Stimulated activated effector memory CD8-positive, alpha-beta T cell treated with anti-CD3 and anti-CD28 coated beads, Interleukin-12 subunit alpha, Interleukin-12 subunit beta, amount 100 ng/mL, for 72 hours (primary cell): ENCODE results near the gene SLC35F1.

ENCODE experiments used
- ATAC-seq: fragments of 150-1000 bp; cut with Tn5 transposase; 2 replicates; pipeline ENCODE4 v1.10.0; 2021
- DNase-seq, 2 donors: peaks; one replicate each; pipeline ENCODE4 v3.0.0; 2021 to 2022; ENCODE audit warnings: low spot score in 2 of 2
- H3K27ac Mint-ChIP-seq: one replicate; pipeline ENCODE4 v1.8.0; 2022; ENCODE audit warnings: mild to moderate bottlenecking, mixed read lengths
- H3K36me3 Mint-ChIP-seq: one replicate; pipeline ENCODE4 v1.8.0; 2022; ENCODE audit warnings: mild to moderate bottlenecking, mixed read lengths
- H3K4me1 Mint-ChIP-seq: one replicate; pipeline ENCODE4 v1.8.0; 2022; ENCODE audit warnings: mixed read lengths
- H3K4me3 Mint-ChIP-seq: one replicate; pipeline ENCODE4 v1.8.0; 2022; ENCODE audit warnings: mild to moderate bottlenecking, mixed read lengths
- H3K9me3 Mint-ChIP-seq: one replicate; pipeline ENCODE4 v1.8.0; 2022; ENCODE audit warnings: mixed read lengths

Gene SLC35F1

DNA sequence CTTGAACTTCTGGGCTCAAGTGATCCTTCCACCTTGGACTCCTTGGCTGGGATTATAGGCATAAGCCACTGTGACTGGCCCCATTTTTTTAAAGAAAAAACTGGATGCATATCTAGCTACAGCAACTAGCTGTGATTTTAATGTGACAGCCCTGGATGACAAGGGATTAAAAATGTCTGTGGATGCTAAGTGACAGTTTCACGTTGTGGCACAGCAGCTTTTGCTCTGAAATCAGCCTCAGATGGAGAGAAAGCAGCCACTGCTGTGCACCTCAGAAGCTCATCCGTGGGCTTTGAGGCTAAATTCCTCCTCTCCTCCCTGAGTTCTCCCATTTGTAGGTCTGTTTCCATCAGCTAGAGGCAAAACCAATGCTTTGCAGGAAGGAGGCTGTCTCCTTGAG, 195.3 kb downstream of the SLC35F1 start:
- no peaks in the 10 kb centered on the region for H3K36me3 Mint-ChIP-seq
- H3K4me1 Mint-ChIP-seq, result no peaks in the 10 kb centered on the region
- no peak overlapping the region for H3K4me3 Mint-ChIP-seq
- ATAC-seq (no peak), DNase-seq (no peak)
- H3K27ac Mint-ChIP-seq, result no peak overlapping the region
- no peaks in the 10 kb centered on the region for H3K9me3 Mint-ChIP-seq

DNA sequence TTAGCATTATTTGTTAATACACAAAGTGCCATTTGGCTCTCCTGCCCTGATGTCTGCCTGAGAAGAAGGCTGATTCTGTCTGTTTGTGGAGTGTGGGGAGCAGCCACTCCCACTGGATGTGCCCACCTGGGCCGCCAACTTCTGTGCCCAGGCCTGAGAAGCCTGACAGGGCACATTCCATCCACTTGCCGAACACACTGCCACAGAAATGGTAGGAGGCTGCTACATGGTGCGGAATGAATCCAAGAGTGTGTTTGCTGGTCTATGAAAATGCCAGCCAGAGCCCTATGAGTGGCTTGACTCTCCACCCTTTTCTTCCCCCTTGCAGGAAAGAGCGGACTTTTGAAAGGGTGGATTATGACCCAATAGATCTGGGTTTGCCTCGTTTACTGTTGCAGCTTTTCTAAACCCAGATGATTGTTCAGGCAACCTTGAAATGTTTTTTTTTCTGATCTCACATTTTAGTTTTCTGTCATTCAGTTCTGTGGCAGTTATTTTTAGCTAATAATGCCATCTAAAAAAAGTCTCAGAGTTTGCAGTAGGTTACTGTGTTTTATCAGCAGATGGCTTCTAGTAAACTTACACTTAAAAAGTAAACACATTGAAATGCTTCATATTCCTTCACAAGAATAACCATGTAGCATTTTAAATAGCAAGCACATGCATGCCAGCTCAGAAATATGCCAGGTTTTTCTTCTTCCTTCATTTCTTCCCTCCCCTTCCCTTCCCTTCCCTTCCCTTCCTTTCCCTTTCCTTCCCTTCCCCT, 196.5 kb downstream of the SLC35F1 start:
- ATAC-seq, result no peak
- Mint-ChIP-seq H3K27ac (no peak overlapping the region), H3K4me1 (no peaks in the 10 kb centered on the region), H3K36me3 (no peaks in the 10 kb centered on the region), H3K9me3 (no peaks in the 10 kb centered on the region), H3K4me3 (no peak overlapping the region)
- DNase-seq, result no peak

DNA sequence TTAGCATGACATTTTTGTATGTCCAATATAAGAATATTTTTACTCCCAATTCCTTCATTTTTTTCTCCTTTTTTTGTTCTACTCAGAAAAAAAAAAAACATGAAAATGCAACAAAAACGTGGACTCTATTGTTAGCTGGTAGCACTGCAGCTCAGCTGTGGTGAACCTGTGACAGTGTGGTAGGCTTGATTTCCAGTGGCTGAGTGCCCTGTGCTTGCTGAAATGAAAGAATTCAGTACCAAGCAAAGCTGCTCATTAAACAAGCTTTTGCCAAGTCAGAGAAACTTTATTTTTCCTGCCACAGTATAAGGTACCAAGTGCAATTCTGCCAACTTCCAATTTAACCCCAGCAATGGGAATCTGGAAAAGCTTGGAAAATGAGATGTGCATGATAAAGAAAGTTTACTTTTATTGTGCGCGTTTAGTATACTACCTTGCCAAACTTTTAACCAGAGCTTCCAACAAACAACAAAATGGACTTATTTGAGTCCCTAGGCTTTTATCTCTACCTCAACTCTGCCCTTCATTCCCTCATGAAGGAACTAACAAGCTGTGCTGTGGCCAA, 215.2 kb downstream of the SLC35F1 start:
- Mint-ChIP-seq H3K4me3 (no peak overlapping the region), H3K4me1 (no peaks in the 10 kb centered on the region), H3K36me3 (no peaks in the 10 kb centered on the region), H3K27ac (no peak overlapping the region), H3K9me3 (no peaks in the 10 kb centered on the region)
- ATAC-seq (no peak), DNase-seq (no peak)

DNA sequence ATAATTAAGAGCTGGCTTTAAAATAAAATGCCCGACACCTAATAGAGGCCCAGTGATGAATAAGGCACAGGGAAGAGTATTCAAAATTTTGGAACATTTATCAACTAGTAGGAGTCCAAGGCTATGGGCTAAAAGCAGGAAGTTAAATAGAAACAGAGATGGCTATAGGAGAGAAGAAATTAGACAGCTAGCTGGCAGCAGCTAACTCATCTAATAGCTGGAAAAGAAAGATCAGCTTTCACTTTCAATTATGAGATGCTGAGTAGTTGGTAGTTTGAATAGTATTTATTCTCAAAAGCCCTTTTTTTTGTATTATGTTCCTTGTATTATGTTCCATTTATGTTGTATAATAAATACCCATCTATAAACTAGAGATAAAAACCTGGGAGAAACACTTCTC, 215.7 kb downstream of the SLC35F1 start:
- H3K9me3 Mint-ChIP-seq, result no peaks in the 10 kb centered on the region
- DNase-seq, result no peak
- no peak for ATAC-seq
- H3K27ac Mint-ChIP-seq, result no peak overlapping the region
- no peaks in the 10 kb centered on the region for H3K4me1 Mint-ChIP-seq
- no peaks in the 10 kb centered on the region for H3K36me3 Mint-ChIP-seq
- no peak overlapping the region for H3K4me3 Mint-ChIP-seq

DNA sequence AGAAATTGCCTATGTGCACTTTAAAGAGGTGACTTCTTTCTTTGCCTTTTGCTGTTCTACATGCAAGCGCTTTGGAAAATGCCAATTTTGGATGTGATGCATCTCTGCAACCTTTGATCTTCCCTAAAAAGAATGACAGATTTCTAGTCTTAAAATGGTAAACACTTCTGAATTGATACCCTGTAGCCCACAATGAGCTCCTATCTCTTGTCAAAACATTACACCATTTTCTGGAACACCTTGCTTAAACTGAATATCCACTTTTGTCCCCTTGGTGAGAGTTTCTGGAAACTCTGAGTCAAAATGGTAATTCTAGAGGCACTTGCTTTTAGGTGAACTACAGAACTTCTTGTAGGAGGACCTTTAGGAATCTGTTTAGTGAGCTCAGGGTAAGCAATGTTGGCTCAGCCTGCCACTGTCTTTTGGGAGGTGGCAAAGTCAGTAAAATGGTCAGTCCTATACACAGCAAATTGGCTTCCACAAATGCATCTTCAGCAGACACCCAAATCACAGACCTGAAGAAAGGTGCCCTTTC, 216.5 kb downstream of the SLC35F1 start:
- Mint-ChIP-seq H3K4me1 (no peaks in the 10 kb centered on the region), H3K27ac (no peak overlapping the region), H3K9me3 (no peaks in the 10 kb centered on the region), H3K4me3 (no peak overlapping the region), H3K36me3 (no peaks in the 10 kb centered on the region)
- no peak for DNase-seq
- ATAC-seq, result no peak

DNA sequence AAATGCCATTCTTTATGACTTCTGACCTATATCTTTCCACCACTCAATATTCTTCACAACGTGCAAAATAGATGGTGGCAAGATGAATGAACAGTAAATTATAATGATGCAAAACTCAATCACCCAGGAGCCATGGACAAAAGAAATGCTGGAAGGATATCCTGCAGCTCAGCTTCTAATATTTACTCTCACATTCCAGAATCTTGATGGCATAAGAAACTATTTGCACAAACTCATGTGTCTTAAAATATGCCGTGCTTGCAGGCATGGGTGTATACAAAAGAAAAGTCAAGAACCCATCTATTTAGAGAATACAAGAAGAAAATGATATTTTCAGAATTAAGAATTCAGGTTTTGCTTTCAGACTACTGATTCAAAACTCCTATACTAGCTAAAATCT, 217.8 kb downstream of the SLC35F1 start:
- no peak overlapping the region for H3K27ac Mint-ChIP-seq
- H3K4me3 Mint-ChIP-seq, result no peak overlapping the region
- no peaks in the 10 kb centered on the region for H3K36me3 Mint-ChIP-seq
- H3K4me1 Mint-ChIP-seq, result no peaks in the 10 kb centered on the region
- no peaks in the 10 kb centered on the region for H3K9me3 Mint-ChIP-seq
- no peak for DNase-seq
- ATAC-seq, result no peak

DNA sequence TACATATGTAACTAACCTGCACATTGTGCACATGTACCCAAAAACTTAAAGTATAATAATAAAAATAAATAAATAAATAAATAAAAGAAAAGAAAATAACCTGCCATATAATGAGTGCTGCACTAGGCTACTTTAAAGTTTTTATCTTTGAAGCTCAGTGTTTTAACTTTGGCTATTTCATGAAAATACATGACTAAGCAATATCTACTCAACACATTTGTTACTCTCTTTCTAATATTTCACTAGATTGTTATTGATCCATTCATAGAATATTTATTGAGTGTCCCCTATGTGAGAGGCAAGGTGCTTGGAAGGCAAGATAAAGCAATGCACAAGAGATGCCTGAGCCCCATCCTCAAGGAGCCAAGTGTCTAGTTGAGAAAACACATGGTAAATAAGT, 221.7 kb downstream of the SLC35F1 start:
- Mint-ChIP-seq H3K36me3 (no peaks in the 10 kb centered on the region), H3K27ac (no peak overlapping the region), H3K4me1 (no peaks in the 10 kb centered on the region), H3K9me3 (no peaks in the 10 kb centered on the region), H3K4me3 (no peak overlapping the region)
- DNase-seq, result no peak
- no peak for ATAC-seq

DNA sequence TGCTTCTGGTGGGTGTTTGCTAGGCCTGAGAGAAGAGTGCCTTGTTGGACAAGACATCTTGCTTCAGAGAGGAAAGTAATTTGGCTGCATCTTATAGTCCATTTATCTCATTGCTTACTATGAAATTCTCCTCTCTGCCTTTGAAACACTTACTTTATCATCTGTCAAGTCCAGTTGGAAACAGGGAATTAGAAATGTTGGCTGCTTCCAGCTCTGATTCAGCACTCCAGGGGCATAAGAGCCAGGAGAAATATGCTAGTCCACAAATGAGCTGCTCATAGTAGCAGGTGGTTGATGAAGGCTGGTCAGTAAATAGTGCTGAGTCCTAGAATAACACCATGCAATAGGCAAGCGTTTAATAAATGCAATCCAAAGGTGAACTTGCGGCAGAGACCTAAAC, 227.1 kb downstream of the SLC35F1 start:
- no peaks in the 10 kb centered on the region for H3K4me1 Mint-ChIP-seq
- DNase-seq (no peak), ATAC-seq (no peak)
- H3K4me3 Mint-ChIP-seq, result no peak overlapping the region
- H3K36me3 Mint-ChIP-seq, result no peaks in the 10 kb centered on the region
- H3K9me3 Mint-ChIP-seq, result no peaks in the 10 kb centered on the region
- H3K27ac Mint-ChIP-seq, result no peak overlapping the region

DNA sequence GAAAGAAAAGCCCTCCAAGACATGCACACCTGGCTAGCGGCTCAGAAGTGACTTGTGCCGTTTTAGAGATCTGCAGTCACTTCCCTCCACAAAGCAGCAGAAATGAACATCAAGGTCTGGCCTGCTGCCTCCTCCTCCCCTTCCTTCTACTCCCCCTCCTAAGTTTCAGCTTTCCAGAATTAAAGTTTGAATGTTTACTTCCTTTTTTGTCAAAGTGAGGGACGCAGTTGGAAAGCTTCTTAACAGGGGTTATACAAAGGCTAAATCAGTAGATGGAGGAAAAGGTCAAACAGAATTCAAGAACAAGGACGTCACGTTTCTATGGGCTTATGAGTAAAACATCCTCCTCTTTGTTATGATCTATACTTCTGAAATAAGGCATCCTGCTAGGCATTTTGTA, 227.7 kb downstream of the SLC35F1 start:
- H3K36me3 Mint-ChIP-seq, result no peaks in the 10 kb centered on the region
- DNase-seq, result no peak
- no peaks in the 10 kb centered on the region for H3K9me3 Mint-ChIP-seq
- H3K4me3 Mint-ChIP-seq, result no peak overlapping the region
- no peaks in the 10 kb centered on the region for H3K4me1 Mint-ChIP-seq
- no peak overlapping the region for H3K27ac Mint-ChIP-seq
- ATAC-seq, result no peak

DNA sequence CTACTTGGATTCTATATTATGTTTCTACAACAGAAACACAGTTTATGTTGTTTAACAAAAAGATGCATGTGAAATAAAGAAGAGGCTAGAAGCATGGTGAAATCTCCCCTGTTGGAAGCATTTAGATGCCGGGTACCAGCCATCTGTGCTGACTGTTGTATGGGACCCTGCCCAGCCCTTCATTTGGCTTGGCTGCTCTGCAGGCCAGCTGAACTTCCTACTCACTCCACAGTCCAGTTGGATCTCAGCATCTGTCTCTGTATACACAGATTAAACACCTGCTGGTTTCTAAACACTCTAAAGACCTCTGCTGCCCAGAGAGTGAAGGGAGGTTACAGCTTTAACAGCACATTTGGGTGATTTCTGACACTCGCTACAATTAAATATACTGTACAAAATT, 228.3 kb downstream of the SLC35F1 start:
- ATAC-seq (peak; percentile 20), DNase-seq (no peak)
- no peaks in the 10 kb centered on the region for H3K9me3 Mint-ChIP-seq
- no peak overlapping the region for H3K27ac Mint-ChIP-seq
- no peaks in the 10 kb centered on the region for H3K4me1 Mint-ChIP-seq
- no peaks in the 10 kb centered on the region for H3K36me3 Mint-ChIP-seq
- H3K4me3 Mint-ChIP-seq, result no peak overlapping the region

DNA sequence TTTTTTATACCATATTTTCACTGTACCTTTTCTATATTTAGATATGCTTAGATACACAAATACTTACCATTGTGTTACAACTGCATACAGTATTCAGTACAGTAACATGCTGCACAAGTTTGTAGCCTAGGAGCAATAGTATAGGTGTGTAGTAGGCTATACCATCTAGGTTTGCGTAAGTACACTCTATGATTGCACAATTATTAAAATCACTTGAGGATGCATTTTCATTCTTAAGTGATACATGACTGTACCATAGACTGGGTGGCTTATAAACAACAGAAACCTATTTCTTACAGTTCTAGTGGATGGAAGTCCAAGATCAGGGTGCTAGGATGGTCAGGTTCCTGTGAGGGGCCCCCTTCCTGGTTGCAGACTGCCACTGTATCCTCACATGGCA, 234.1 kb downstream of the SLC35F1 start:
- H3K4me3 Mint-ChIP-seq, result no peak overlapping the region
- H3K36me3 Mint-ChIP-seq, result no peaks in the 10 kb centered on the region
- H3K4me1 Mint-ChIP-seq, result no peaks in the 10 kb centered on the region
- no peak overlapping the region for H3K27ac Mint-ChIP-seq
- DNase-seq (no peak), ATAC-seq (no peak)
- no peaks in the 10 kb centered on the region for H3K9me3 Mint-ChIP-seq

DNA sequence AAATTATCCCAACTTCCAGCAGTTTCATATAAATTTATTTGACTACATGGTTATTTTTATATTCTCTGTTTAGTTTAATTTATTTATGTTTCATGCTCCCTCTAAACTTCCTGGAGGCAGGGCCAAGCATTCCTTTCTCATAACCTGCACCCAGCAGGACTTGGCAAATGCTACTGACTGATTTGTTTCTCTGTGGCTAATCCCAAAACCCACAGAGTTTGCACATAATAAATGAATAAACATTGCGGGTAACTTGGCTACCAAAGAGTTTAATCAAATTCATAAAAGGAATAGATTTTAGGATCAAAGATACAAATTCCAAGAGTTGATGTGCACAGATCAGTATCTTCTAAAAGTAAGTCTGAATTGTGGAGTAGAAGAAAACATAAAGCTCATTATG, 239.5 kb downstream of the SLC35F1 start:
- Mint-ChIP-seq H3K9me3 (no peaks in the 10 kb centered on the region), H3K27ac (no peak overlapping the region), H3K4me1 (no peaks in the 10 kb centered on the region), H3K4me3 (no peak overlapping the region), H3K36me3 (no peaks in the 10 kb centered on the region)
- no peak for ATAC-seq
- no peak for DNase-seq

DNA sequence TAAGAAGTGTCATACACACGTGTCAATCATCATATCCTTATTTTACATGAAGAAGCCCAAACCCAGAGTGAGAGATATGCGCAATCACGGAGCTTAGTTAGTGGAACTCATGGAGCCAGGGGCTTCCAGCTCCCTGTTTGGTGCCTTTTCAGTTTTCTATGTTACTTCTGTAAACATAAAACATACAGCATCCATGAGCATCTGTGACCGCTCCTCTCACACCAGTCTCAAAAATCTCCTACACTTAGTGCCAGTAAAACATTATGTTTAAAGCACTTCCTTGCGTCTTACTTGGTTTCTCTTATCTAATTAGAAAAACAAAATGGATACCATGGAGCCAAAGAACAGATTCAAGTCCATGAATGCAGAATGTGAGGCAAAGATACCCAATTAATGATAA, 240.4 kb downstream of the SLC35F1 start:
- H3K27ac Mint-ChIP-seq, result no peak overlapping the region
- no peak for ATAC-seq
- H3K4me1 Mint-ChIP-seq, result no peaks in the 10 kb centered on the region
- no peaks in the 10 kb centered on the region for H3K9me3 Mint-ChIP-seq
- no peak for DNase-seq
- H3K4me3 Mint-ChIP-seq, result no peak overlapping the region
- H3K36me3 Mint-ChIP-seq, result no peaks in the 10 kb centered on the region

DNA sequence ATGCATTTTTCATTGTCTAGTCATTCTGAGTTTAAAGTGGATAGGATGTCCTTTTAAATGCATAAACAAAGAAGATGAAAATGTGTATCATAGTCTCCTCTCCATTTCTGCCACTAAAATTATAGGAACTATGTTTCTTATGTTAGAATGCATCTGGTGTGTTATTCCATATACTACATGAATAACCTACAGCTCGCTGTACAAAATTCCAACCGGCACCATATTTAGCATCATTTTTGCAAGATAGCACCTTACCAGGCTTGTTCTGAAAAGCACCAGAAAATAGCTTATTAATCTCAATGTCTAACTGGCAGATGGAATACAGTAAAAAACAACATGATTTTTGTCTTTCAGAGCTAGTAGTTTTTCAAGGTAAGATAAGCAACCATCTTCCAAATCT, 241.5 kb downstream of the SLC35F1 start:
- Mint-ChIP-seq H3K9me3 (no peaks in the 10 kb centered on the region), H3K4me1 (no peaks in the 10 kb centered on the region), H3K36me3 (no peaks in the 10 kb centered on the region), H3K4me3 (no peak overlapping the region), H3K27ac (no peak overlapping the region)
- ATAC-seq, result no peak
- no peak for DNase-seq

DNA sequence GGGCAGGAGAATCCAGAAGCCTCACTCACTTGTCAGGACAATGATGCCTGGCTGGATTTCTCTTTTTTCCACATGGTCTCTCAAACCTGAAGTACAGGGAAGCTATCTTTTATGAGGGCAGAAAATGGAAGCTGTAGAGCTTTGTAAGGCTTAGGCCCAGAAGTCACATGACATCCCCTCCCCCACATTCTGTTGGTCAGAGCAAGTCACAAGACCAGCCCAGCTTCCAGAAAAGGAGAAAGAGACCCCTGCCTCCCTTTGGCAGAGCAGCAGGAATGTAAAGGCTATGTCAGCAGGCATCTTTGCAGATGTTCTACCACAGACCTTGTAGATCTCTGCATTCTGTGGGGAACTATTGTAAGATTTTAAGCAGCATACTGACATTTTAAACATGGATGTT, 245.5 kb downstream of the SLC35F1 start:
- Mint-ChIP-seq H3K4me1 (no peaks in the 10 kb centered on the region), H3K9me3 (no peaks in the 10 kb centered on the region), H3K4me3 (no peak overlapping the region), H3K27ac (no peak overlapping the region), H3K36me3 (no peaks in the 10 kb centered on the region)
- ATAC-seq (no peak), DNase-seq (no peak)

DNA sequence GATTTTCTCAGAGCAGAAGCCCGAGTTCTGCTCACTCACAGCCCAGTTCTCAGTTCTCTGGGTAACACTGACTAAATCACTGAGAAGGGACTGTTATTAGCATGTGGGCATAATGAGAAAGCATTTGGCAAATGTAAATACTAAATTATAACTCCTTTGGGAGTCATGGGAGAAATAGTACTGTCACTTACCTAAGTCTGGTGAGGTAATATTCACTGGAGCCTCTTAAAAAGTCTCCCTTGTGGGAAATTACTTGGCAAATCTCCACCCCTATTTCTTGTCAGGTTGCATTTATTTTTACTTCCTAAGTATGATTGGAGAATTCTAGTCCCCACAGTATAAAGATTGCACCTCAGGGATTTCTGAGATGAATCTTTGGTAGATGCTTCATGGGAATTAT, 254.3 kb downstream of the SLC35F1 start:
- H3K36me3 Mint-ChIP-seq, result no peaks in the 10 kb centered on the region
- DNase-seq (no peak), ATAC-seq (no peak)
- no peak overlapping the region for H3K4me3 Mint-ChIP-seq
- H3K27ac Mint-ChIP-seq, result no peak overlapping the region
- no peaks in the 10 kb centered on the region for H3K9me3 Mint-ChIP-seq
- H3K4me1 Mint-ChIP-seq, result no peaks in the 10 kb centered on the region
